H9 (cell line): ENCODE results near the gene PARD3. TPM values are rescaled to one million over a fixed set of nuclear protein-coding genes. Genes with fewer than 3 reads are reported as not detected.

Experiments
- DNase-seq: peaks from one replicate; pipeline ENCODE4 v3.0.0-alpha.2; 2017
- H2AFZ ChIP-seq: one replicate; pipeline ENCODE4 v1.6.1; 2013; ENCODE audit warnings: mild to moderate bottlenecking, low read length, control low read depth, moderate library complexity
- H2AK5ac ChIP-seq: 2 replicates; pipeline ENCODE4 v1.6.1; 2013; ENCODE audit warnings: low read length, control low read depth, mixed read lengths; ENCODE audit not compliant: insufficient read length
- H2BK120ac ChIP-seq: one replicate; pipeline ENCODE4 v1.6.1; 2013; ENCODE audit warnings: low read depth, mild to moderate bottlenecking, low read length, control low read depth, inconsistent platforms; ENCODE audit not compliant: poor library complexity, severe bottlenecking
- H2BK12ac ChIP-seq: 2 replicates; pipeline ENCODE4 v1.6.1; 2013; ENCODE audit warnings: low read length, control low read depth, mixed read lengths, low read depth; ENCODE audit not compliant: insufficient read length
- H2BK15ac ChIP-seq: 2 replicates; pipeline ENCODE4 v1.6.1; 2013; ENCODE audit warnings: low read depth, low read length, control low read depth
- H2BK20ac ChIP-seq: one replicate; pipeline ENCODE4 v1.6.1; 2013; ENCODE audit warnings: low read depth, mild to moderate bottlenecking, low read length, control low read depth, inconsistent platforms; ENCODE audit not compliant: poor library complexity, severe bottlenecking
- H2BK5ac ChIP-seq: 2 replicates; pipeline ENCODE4 v1.6.1; 2013; ENCODE audit warnings: low read length, control low read depth, mixed read lengths; ENCODE audit not compliant: insufficient read length
- H3K14ac ChIP-seq: 2 replicates; pipeline ENCODE4 v1.6.1; 2013; ENCODE audit warnings: low read length, control low read depth; ENCODE audit not compliant: insufficient read depth
- H3K18ac ChIP-seq: 2 replicates; pipeline ENCODE4 v1.6.1; 2013; ENCODE audit warnings: low read depth, mild to moderate bottlenecking, mixed read lengths, low read length, control low read depth; ENCODE audit not compliant: insufficient read length
- H3K23ac ChIP-seq: 2 replicates; pipeline ENCODE4 v1.6.1; 2013; ENCODE audit warnings: low read length, control low read depth, mixed read lengths, low read depth; ENCODE audit not compliant: insufficient read length
- H3K23me2 ChIP-seq: 2 replicates; pipeline ENCODE4 v1.6.1; 2013; ENCODE audit warnings: low read depth, mild to moderate bottlenecking, mixed read lengths, low read length, control low read depth; ENCODE audit not compliant: insufficient read length, poor library complexity, severe bottlenecking
- H3K27ac ChIP-seq: 2 replicates; pipeline ENCODE4 v1.5.1; 2013; ENCODE audit warnings: low read length, control low read depth, mixed read lengths, low read depth; ENCODE audit not compliant: insufficient read length
- H3K27me3 ChIP-seq: 2 replicates; pipeline ENCODE4 v1.6.1; 2013; ENCODE audit warnings: low read length, control low read depth, inconsistent platforms; ENCODE audit not compliant: insufficient read depth
- H3K4ac ChIP-seq: 2 replicates; pipeline ENCODE4 v1.6.1; 2013; ENCODE audit warnings: low read depth, mild to moderate bottlenecking, control low read depth, inconsistent platforms, low read length, moderate library complexity
- H3K4me1 ChIP-seq: 2 replicates; pipeline ENCODE4 v1.6.1; 2013; ENCODE audit warnings: low read length, control low read depth, inconsistent platforms; ENCODE audit not compliant: insufficient read depth
- H3K4me2 ChIP-seq: 2 replicates; pipeline ENCODE4 v1.6.1; 2013; ENCODE audit warnings: low read length, control low read depth, mixed read lengths; ENCODE audit not compliant: insufficient read length, insufficient read depth
- H3K56ac ChIP-seq: 2 replicates; pipeline ENCODE4 v1.6.1; 2013; ENCODE audit warnings: low read depth, mild to moderate bottlenecking, mixed read lengths, low read length, control low read depth; ENCODE audit not compliant: insufficient read length
- H3K79me1 ChIP-seq: 2 replicates; pipeline ENCODE4 v1.6.1; 2013; ENCODE audit warnings: low read depth, mild to moderate bottlenecking, moderate library complexity, low read length, control low read depth, inconsistent platforms; ENCODE audit not compliant: insufficient read depth, poor library complexity, severe bottlenecking
- H3K79me2 ChIP-seq: 2 replicates; pipeline ENCODE4 v1.6.1; 2013; ENCODE audit warnings: low read length, control low read depth, inconsistent platforms; ENCODE audit not compliant: insufficient read depth
- H3K9ac ChIP-seq: 2 replicates; pipeline ENCODE4 v1.6.1; 2013; ENCODE audit warnings: low read length, control low read depth, mixed read lengths; ENCODE audit not compliant: insufficient read length; ENCODE audit errors: extremely low read depth
- H3K9me3 ChIP-seq: one replicate; pipeline ENCODE4 v1.6.1; 2013; ENCODE audit warnings: low read depth, low read length, inconsistent platforms; ENCODE audit not compliant: control insufficient read depth
- H3T11ph ChIP-seq: one replicate; pipeline ENCODE4 v1.6.1; 2013; ENCODE audit warnings: mild to moderate bottlenecking, low read length, control low read depth, inconsistent platforms
- H4K20me1 ChIP-seq: one replicate; pipeline ENCODE4 v1.6.1; 2013; ENCODE audit not compliant: control insufficient read depth, insufficient read length, insufficient read depth
- H4K5ac ChIP-seq: 2 replicates; pipeline ENCODE4 v1.6.1; 2013; ENCODE audit warnings: low read depth, mild to moderate bottlenecking, mixed read lengths, low read length, control low read depth; ENCODE audit not compliant: insufficient read length
- H4K8ac ChIP-seq: replicated peaks from 2 replicates; pipeline ENCODE4 v1.6.1; 2013; ENCODE audit warnings: low read length, control low read depth, mixed read lengths, low read depth; ENCODE audit not compliant: insufficient read length
- H4K91ac ChIP-seq: 2 replicates; pipeline ENCODE4 v1.6.1; 2013; ENCODE audit warnings: low read depth, mild to moderate bottlenecking, moderate library complexity, mixed read lengths, low read length, control low read depth; ENCODE audit not compliant: insufficient read length
- H3K27ac Mint-ChIP-seq, 3 experiments: 2 replicates in 2 of 3; 3 replicates in 1 of 3; pipeline ENCODE4 v1.8.0; 2020 to 2021; ENCODE audit warnings: mixed read lengths in 3 of 3, mild to moderate bottlenecking in 1 of 3, moderate library complexity in 1 of 3
- H3K27me3 Mint-ChIP-seq: 2 replicates; pipeline ENCODE4 v1.8.0; 2021; ENCODE audit warnings: low read depth, mild to moderate bottlenecking, moderate library complexity, mixed read lengths
- H3K36me3 Mint-ChIP-seq, 3 experiments: 2 replicates in 2 of 3; 3 replicates in 1 of 3; pipeline ENCODE4 v1.8.0; 2020 to 2021; ENCODE audit warnings: low read depth in 3 of 3, mixed read lengths in 3 of 3; ENCODE audit not compliant: insufficient read depth in 1 of 3
- H3K4me1 Mint-ChIP-seq, 2 experiments: 2 replicates each; pipeline ENCODE4 v1.8.0; 2020; ENCODE audit warnings: mixed read lengths in 2 of 2
- H3K4me3 Mint-ChIP-seq, 2 experiments: 2 replicates in 1 of 2; 3 replicates in 1 of 2; pipeline ENCODE4 v1.8.0; 2020 to 2021; ENCODE audit warnings: mild to moderate bottlenecking in 2 of 2, mixed read lengths in 2 of 2, moderate library complexity in 1 of 2
- H3K9me3 Mint-ChIP-seq, 2 experiments: 2 replicates in 1 of 2; 3 replicates in 1 of 2; pipeline ENCODE4 v1.8.0; 2020; ENCODE audit warnings: mild to moderate bottlenecking in 2 of 2, mixed read lengths in 2 of 2, moderate library complexity in 1 of 2
- CTCF ChIP-seq: fragments of 200-600 bp; sonication (generic); conservative IDR thresholded peaks from 3 replicates; pipeline ENCODE4 v1.8.0; 2021; ENCODE audit warnings: antibody characterized with exemption, mild to moderate bottlenecking
- WGBS: extraction: QIAGEN DNeasy Blood & Tissue Kit; methylation state at CpG from one replicate; pipeline ENCODE4 v1.1.7; 2013; ENCODE audit warnings: missing lambda C conversion rate, low lambda C conversion rate, mixed read lengths; ENCODE audit not compliant: insufficient read length; ENCODE audit errors: extremely low coverage; 5-methylcytosine and 5-hydroxymethylcytosine counted together
- total RNA-seq: library from RNA; stranded (reverse); gene quantifications from 2 replicates; pipeline ENCODE4 v1.2.1, GENCODE V29; 2021

The PARD3 gene
- total RNA-seq, 1 experiment from 2014 or later = 44.7 TPM

- H2BK5ac ChIP-seq = no peak overlapping the region
- peaks cover 29 to 31% of the 10 kb centered on the region in 2 experiments for H3K4me1 Mint-ChIP-seq
- H3K4me3 Mint-ChIP-seq = no peak overlapping the region
- no peak for TF ChIP-seq CTCF
- no peaks in the 10 kb centered on the region for H3K9me3 ChIP-seq
- H3K56ac ChIP-seq = no peak overlapping the region
- no peak overlapping the region for H3K23ac ChIP-seq
- H3K27ac Mint-ChIP-seq = peak overlapping the region in 1 of 3 experiments; percentile 37; a peak in 4 of 7 replicates
- H3K4me2 ChIP-seq = no peak overlapping the region
- no peak overlapping the region for H2AFZ ChIP-seq
- no peak overlapping the region for H3K9ac ChIP-seq
- H4K20me1 ChIP-seq = no peaks in the 10 kb centered on the region
- H2BK15ac ChIP-seq = no peak overlapping the region
- H3K27ac ChIP-seq = no peak overlapping the region
- peaks cover 2% of the 10 kb centered on the region for H3K4me1 ChIP-seq
- no peaks in the 10 kb centered on the region for H3K9me3 Mint-ChIP-seq
- no peaks in the 10 kb centered on the region; the same call in 1 of the 2 replicates for H3K27me3 Mint-ChIP-seq
- no peaks in the 10 kb centered on the region for H3K27me3 ChIP-seq
- no peaks in the 10 kb centered on the region for H3K36me3 Mint-ChIP-seq
- no peak overlapping the region for H2BK120ac ChIP-seq
- no peak for DNase-seq
- no peaks in the 10 kb centered on the region for H3K79me2 ChIP-seq
- no peak overlapping the region for H3K4ac ChIP-seq
- H3K14ac ChIP-seq = no peak overlapping the region
- no CpG with 5 or more reads among the region's 16 CpGs for WGBS
- no peaks in the 10 kb centered on the region for H3K23me2 ChIP-seq
- H4K91ac ChIP-seq = no peak overlapping the region
- H2BK20ac ChIP-seq = no peak overlapping the region
- H4K8ac ChIP-seq = no peak overlapping the region
- no peak overlapping the region for H2AK5ac ChIP-seq
- no peak overlapping the region for H2BK12ac ChIP-seq
- H3T11ph ChIP-seq = no peak overlapping the region
- H4K5ac ChIP-seq = no peak overlapping the region
- H3K18ac ChIP-seq = no peak overlapping the region
- no peaks in the 10 kb centered on the region for H3K79me1 ChIP-seq
These were observed 698.3 kb downstream of the PARD3 start for GRCh38 chr10:34116681-34117271.
